Activated CD4-positive, alpha-beta T cell treated with anti-CD3 and anti-CD28 coated beads, Interleukin-10, Interleukin-2, amounts not matched to agents 100 ng/mL and 50 ng/mL, durations not matched to agents 16 hours and 8 hours (primary cell): ENCODE data around the gene FAM227A.
"Not testable (repeated sequence)": the region's sequence is repeated elsewhere in the genome, so short reads cannot be mapped to it uniquely, and the experiment has no call there.

Source experiments
- DNase-seq: peaks from one replicate; pipeline ENCODE4 v3.0.0-alpha.2; 2020

The FAM227A gene

DNA sequence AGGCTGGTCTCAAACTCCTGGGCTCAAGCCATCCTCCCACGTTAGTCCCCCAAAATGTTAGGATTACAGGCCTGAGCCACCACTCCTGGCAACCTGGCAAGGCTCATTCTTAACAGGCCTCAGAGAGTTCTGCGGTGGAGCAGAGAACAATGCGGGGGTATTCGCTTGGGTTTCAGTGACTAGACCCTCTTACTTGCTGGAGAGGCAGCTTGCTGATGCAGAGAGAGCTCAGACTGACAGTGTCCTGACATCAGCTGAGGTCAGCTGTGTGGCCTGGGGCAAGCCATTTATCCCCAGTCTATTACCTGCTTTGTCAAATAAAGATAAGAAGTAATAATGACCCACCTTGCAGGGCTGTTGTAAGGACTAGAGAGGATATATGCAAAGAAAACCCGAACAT lies 46.0 kb downstream of the FAM227A start:
- DNase-seq: no peak

DNA sequence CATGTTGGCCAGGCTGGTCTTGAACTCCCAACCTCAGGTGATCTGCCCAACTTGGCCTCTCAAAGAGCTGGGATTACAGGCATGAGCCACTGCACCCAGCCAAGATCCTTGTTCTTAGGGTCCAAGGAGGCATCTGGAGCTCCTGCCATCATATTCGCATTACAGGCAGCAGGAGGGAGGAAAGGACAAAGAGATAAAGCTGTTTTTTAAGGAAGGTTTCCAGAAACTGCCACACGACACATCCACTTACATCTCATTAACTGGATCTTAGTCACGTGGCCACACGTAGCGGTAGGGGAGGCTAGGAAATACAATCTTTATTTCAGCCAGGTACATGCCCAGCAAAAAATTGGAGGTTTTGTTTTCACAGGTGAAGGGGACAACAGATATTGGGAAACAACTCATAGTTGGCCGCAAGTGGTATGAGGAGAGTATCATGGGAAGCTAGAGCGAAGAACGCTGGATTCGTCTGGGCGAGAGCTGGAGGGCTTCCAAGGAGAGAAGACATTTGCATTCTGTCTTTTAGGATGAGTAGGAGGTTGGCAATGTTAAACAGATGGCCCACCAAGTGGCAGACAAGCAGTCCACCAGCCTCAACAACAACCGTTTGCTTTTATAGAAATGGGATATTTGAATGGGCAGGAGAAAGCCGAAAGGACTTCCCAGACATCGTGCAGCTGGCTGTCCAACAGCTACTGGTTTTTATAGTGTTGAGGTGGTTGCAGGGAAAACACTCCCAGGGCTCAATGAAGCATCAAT lies 47.0 kb downstream of the FAM227A start:
- DNase-seq: no peak

DNA sequence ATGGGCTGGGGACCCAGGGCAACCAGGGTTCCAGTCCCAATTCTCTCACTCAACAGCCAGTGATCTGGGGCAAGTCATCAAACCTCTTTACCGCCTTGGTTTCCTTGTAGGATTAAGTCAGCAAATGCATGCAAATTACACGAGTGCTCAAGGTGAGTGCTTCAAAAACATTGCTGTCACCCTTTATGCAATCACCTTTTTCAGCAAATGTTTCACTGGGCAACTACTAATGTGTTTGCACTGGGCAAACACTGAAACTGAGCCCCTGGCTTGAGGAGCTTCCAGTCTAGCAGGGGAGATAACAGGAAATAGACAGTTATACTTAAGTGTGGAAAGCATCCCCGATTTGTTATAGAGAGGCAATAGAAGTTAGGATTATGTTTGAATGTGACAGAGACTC lies 48.5 kb downstream of the FAM227A start:
- no peak for DNase-seq

DNA sequence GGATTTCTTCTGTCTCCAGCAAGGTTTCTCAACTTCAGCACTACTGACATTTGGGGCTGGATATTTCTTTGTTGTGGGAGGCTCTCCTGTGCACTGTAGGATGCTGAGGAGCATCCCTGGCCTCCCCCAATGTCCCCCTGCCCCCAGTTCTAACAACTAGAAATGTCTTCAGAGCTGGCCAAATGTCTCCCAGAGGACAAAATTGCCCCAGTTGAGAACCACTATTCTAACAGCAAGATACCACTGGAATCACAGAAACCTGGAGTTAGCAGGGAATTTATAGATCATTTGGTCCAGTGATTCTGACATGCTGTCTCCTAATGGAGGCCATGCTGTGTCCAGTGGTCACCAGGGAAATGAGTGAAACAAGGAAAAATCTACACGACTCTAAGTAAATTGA lies 54.0 kb downstream of the FAM227A start:
- no peak for DNase-seq

DNA sequence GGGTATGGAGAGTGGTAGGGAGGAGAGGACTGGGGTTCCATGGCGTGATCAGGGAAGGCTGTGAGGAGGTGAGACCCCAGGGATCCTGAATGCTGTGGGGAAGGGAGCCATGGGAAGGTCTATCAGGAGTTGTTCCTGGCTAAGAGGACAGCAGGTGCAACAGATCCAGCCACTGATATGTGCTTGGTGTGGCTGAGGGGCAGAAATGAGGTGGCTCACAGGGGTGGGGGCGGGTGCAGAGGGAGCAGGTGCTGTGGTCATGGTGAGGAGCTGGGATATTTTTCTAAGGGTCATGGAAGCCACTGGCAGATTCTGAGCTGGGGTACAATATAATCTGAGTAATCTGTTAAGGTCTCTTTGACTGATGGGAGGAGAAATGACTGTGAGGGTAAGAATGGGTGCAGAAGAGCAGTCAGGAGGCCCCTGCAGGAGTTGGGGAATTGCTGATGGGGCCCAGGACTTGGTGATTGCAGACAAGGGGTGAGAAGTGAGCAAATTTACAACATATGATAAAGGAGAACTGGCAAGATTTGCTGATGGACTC lies 54.9 kb downstream of the FAM227A start:
- peak; percentile 5 for DNase-seq

DNA sequence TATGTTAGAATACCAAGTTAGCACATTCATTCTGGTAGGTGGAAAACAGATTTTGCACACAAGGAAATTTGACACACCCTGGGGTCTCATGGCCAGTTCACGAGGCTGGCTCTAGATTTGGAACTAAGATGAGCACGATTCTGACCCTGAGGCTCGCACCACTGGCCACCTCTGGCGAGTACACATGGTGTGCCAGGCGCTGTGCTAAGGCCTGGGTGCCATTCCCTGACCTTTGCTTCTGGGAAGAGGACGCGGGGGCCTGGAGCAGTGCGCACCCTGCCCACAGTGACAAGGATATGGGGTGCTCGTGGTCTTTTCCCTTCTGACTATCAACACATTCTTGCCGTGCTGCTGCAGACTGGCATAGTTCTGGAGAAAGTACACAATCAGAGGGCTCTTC lies 56.7 kb downstream of the FAM227A start:
- DNase-seq: no peak

DNA sequence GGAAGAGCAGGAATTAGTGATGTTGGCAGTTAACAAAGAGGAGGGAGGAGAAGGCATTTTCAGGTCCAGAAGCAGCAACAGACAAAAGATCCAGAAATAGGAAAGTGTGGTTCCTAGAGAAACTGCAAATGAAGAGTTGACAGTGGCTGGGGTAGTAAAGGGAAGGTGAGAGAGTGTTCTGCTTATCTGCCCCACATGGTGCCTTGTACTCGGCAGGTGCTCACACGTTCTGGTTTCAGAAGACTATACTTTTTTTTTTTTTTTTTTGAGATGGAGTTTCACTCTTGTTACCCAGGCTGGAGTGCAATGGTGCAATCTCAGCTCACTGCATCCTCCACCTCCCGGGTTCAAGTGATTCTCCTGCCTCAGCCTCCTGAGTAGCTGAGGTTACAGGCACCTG lies 73.3 kb downstream of the FAM227A start:
- DNase-seq: not testable (repeated sequence)

DNA sequence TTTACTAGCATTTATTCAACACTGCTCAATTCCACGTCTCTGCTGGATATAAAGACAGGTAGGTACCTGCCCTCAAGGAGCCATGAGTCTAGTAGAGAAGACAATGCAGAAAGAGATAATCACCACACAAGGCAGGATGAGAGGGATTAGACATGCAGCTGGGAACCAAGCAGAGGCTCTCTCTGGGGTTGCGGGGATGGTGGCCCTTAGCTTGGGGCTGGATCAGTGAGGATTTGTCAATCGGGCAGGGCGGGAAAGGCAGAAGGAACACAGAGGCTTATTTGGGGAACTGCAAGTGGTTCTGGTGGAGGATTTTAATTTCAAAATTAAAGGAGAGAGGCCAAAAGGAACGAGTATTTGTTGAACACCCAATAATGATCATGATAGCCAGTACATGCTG lies 77.7 kb downstream of the FAM227A start:
- no peak for DNase-seq

DNA sequence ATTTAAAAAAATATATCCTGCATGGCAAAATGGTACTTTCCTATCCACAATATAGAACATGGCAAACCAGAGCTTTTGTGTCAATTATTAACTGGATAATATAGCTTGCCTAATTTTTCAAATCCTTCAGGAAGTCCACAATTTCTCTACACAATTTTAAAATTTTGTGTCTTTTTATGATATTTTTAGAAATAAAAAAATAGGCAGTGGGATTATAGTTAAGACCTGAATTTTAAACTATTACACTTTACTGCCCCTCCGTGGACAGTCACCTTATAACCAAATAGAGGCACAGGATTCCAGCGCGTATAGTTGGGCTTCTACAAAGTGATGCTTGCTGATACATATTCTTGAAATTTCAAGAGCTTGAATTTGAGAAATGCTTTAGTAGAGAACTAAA lies 84.1 kb downstream of the FAM227A start:
- peak; percentile 58 for DNase-seq

DNA sequence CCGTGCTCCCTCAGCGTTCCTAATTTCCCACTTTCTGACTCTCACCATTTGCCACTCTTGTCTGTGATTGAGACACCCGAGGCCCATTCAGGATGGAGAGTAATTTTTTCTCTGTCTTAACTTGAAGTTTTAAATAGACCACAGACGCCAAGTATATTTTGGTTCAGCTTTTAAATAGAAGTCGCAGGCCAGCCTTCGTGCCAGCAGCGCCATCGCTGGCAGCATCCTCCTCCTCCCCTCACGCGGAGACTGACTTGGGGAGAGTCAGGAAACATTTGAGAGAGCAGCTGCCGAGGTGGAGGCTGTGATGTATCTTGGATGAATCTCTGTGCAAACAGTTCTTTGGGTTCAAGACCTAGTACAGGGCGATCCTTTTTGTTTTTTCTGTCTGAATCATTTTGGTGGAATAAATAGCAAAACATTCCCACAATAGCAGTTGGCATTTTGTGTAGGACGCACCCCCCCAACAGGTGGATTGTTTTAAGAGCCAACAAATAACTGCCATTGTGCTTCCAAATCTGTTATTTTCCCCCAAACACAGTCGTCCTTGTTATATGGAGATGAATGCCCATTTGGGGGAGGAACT lies 85.3 kb downstream of the FAM227A start:
- DNase-seq: peak; percentile 57

DNA sequence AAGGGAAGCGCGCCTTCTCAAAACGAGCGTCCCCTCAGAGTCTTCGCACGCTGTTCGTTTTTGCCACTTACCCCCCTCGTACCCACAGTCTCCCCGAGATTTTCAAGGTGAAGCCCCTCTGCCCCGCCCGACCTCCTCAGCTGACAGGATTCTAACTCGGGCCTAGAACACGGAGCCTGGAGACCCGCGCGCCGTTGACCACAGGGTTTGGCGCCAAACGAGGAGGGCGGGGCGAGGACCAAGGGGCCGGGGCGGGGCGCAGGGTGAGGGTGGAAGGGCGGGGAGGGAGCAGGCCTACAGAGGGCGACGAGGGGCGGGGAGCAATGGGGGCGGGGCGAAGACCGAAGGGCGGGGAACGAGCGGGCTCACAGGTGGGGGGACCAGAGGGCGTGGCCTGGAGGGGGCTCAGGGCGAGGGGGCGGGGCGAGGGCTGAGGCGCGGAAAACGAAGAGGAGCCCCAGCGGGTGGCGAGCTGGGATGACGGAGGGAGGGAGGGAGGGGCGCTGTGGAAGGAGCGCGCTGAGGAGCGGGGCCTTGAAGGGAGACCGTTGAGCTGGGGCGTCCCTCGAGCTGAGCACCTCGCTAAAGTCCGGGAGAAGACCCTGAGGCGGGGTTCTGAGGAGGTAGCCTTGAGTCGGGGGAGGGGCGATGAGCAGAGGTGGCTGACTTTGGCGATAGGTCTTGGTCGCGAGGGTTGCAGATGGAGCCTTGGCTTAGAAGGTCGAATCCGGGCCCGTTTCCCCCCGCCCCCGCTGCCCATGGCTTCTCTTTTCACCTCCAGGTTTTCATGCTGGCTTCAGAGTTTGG lies 86.0 kb downstream of the FAM227A start, which contains the start of gene DMC1:
Gene DMC1 (minus strand): TSS at position 212 of the 807 bp plus-strand sequence. CDS start 1,927 bp downstream, outside the sequence.
- DNase-seq: peak; percentile 98

DNA sequence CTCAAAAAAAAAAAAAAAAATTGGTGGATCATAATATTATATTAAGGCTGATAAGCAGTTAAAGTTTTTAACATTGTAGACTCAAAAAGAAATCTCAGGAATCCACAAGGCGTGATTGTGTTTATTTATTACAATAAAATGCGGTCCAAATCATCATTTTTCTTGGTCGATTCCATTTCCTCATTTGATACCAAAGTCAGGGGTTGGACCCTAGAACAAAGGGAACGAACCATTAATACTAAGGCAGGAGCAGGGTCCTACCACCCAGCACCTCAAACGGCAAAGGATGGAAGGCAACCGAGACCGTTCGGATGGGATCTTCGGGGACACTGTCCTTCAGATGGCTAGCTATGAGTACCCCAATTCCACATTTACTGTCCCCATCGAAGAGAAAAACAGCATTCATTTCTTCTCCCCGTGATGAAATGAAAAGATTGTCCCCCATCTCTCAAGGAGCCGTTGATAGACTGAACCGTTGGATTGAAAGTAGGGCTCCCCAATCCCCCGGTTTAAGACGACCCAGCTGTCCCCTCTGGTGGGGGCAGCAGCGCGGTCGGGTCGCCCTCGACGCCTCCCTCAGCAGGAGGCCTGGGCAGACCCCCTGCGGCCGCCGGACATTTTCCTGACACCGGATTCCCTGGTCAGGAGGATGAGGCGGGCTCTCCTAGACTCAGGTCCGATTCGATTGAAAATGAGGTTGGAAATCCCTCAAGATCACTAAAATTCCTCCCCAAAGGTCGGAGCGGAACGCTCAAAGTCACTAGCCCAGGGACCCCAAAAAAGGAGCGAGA lies 86.8 kb downstream of the FAM227A start:
- DNase-seq: peak; percentile 8

DNA sequence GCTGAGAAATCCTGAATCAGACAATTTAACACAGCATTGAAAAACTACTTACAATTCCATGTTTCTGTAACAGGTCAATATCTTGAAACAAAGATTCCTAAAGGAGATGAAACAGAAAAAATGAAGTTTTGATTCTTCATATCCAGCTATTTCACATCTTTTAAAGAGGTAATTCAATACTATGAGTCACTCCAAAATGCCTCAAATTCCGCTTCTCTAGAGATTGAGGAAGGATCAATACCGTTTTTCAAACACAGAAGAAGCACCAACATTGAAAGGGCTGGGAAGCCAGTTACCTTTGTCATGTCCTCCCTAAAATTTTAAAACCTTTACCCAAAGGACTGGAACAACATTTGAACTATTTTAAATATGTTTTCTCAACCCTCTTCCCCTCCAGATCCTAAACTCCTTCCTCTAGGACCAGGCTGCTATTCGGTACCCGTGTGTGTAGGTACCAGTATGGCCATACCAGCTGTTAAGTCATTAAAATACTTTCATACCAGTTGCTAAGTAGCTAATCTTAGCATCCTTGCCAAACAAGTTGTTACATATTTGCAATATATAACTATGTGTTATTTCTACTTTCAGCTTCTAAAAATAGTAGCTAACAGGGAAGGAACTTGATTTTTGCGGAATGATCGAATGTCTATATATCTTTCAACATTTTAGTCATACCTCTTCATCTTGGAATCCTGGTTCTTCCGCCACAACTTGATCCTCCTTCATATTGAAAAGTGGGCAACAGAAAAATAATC lies 88.5 kb downstream of the FAM227A start:
- DNase-seq: no peak

DNA sequence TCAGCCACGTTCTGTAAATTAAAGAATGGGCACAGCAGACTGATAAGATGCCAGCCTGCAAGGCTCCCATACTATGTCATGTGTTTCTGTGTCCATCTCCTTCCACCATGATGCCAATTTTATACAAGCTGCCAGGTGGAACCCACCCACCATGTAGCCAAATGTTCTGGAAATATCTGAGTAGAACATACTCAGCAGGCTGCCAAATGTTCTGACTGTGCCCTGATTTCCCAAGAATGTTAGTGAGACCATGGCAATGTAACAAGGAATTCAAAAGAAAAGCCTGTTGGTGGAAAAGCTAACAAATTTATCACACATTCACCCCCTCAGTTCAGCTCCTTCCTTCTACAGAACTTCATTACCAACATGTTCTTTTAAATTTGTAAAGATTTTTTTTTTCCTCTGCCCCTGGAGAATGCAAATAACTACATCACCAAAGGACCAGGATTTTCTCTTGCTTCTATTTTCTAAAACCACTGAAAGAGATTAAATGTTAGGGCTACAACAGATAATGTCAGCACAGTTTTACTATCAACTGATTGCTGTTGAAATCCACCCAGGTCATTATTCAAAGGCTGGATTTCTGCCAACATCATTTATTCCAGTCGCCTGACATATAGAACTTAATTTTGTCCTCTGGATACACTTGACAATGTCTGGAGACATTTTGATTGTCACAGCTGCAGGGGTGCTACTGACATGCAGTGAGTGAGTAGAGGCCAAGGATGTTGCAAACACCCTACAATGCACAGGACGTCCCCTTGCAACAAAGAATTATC lies 89.3 kb downstream of the FAM227A start:
- no peak for DNase-seq

DNA sequence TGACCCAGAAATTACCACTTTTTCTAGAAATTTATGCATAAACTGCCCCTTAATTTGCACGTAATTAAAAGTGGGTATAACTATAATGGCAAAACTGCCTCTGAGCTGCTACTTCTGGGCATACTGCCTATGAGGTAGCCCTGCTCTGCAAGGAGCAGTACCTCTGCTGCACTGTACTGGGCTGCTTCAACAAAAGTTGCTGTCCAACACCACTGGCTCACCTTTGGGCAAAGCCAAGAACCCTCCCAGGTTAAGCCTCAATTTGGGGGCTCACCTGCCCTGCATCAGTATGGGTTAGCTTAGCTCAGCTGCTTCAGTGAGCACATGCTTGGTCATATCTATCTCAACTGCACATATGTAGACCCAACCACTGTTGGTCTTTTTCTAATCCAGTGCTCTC lies 90.8 kb downstream of the FAM227A start:
- DNase-seq: no peak

DNA sequence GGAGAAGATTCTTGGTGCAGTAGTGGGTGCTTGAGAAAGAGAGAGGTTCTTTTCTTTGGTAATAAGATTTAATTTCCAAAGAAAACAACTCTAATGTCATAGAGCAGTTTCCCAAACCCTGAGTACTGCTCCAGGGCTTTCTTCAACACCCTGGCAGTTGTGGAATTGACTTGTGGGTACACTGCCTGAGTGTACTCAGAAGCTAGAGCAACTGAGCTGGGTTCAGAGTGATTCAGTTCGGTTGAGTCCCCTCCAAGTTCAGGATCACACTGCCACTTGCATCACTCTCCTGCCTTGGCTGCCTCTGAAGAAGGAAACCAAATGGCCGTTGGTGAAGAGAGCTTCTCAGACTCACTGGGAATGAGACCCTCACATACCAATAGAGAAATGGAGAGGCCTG lies 91.5 kb downstream of the FAM227A start:
- DNase-seq: no peak

DNA sequence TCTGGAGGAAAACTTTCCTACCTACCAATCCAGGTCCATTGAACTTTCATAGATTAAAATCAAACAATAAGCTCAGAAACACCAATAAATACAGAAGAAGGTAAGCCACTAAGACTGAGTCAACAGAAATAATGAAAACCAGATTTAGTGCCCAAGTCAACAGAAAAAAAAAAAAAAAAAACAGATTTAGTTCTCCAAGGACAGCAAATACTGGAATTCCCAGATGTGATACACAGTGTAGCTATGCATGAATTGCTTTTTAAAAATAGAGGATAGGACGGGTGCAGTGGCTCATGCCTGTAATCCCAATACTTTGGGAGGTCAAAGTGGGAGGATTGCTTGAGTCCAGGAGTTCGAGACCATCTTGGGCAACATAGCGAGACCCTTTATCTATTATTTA lies 101.9 kb downstream of the FAM227A start:
- DNase-seq: no peak

DNA sequence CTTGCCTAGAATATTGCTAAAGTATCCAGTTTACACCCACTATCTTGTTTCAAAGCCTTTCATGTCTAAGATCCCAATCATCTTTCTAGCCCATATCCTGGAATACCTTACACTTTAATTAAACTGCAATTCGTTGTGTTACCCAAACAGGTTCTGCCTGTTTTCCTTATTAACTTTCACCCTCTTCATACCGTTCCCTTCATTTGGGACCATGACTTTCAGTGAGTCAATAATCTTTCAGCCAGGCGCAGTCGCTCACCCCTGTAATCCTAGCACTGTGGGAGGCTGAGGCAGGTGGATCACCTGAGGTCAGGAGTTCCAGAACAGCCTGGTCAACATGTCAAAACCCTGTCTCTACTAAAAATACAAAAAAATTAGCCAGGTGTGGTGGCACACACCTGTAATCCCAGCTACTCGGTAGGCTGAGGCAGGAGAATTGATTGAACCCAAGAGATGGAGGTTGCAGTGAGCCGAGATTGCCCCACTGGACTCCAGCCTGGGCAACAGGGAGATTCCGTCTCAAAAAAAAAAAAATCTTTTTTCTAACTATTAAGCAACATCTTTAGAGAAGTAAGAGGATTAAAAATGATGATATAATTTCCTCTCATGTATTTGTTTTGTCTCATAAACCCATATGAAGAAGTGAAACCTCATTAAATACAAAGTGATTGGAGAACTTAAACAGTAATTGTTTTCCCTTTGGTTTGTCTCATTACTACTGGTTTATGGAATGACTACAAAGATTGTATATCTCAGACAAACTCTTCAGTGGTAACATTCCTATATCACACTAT lies 106.9 kb downstream of the FAM227A start:
- DNase-seq: no peak

DNA sequence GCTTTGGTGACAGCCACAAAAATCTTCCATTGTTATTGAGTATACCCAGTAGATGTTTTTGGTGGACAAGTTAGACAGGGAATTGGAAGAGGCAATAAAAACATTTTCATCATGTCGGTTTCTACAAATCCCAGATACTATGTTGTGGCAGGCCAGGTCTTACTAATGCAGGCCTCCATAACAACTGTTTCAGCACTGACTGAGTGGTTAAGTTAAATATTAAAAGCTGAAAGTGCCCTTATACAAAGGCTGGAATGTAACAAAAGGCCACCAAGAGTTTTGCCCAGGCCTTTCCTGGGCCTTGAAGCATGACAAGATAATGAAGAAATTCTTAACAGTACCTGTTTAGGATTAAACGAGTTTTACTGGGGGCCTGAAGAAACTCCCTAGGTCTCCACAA lies 115.5 kb downstream of the FAM227A start:
- no peak for DNase-seq

DNA sequence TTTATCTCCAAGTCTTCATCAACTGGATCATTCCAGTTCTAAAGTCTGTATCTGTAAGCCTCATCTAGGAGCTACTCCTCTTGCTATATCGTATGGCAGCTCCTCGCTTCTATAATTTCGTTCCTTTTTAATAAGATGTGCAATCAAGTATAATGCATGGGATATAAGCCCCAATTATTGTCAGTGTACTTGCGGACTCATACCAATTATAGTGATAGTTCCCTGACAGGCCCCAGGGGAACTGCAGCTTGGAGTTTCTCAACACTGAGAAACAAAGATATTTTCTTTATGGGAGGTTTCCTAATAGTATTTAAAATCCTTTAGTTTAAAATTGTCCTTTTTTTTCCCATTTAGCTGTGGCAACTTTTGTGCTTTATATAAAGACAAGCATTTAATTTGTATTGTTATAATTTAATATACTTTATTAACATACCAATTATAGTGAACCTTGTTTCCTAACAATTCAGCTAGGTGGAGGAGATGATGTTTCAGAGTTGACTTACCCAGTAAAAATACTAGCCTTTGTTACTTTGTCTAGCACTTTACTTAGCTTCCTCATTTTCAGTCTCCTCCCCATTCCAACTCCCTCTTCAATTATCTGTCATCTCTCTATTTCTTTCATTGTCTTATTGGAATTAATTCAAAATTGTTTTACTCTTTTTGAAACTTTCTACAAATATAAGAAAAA lies 124.8 kb downstream of the FAM227A start:
- DNase-seq: no peak
